NB4 (cell line): ENCODE data around the gene SIL1.
"Not testable (repeated sequence)": the region's sequence is repeated elsewhere in the genome, so short reads cannot be mapped to it uniquely, and the experiment has no call there.

Experiments
- DNase-seq: peaks from one replicate; pipeline ENCODE4 v3.0.0; 2010; ENCODE audit warnings: low read depth
- H3K4me3 ChIP-seq: one replicate; pipeline ENCODE4 v1.5.1; 2011; ENCODE audit warnings: mild to moderate bottlenecking, low read depth, low read length, moderate library complexity
- CTCF ChIP-seq: IDR thresholded peaks from one replicate; pipeline ENCODE4 v1.5.1; 2012; ENCODE audit warnings: low read depth, low read length
- MAX ChIP-seq: IDR thresholded peaks from 2 replicates; pipeline ENCODE4 v1.6.1; 2011; ENCODE audit warnings: low read depth, low read length
- MYC ChIP-seq: IDR thresholded peaks from 2 replicates; pipeline ENCODE4 v1.6.1; 2011; ENCODE audit warnings: low read depth, low read length
- POLR2A ChIP-seq: IDR thresholded peaks from 2 replicates; pipeline ENCODE4 v1.6.1; 2011; ENCODE audit warnings: mild to moderate bottlenecking; ENCODE audit not compliant: insufficient read length; ENCODE audit errors: extremely low read depth

The SIL1 gene

GRCh38 chr5:139017624-139018023 is 180.5 kb downstream of the SIL1 start:
- DNase-seq = no peak
- no peak for TF ChIP-seq CTCF
- TF ChIP-seq MAX = no peak
- TF ChIP-seq MYC = no peak
- TF ChIP-seq POLR2A = no peak
- H3K4me3 ChIP-seq = no peak overlapping the region

- TF ChIP-seq MAX = no peak
- no peak for TF ChIP-seq CTCF
- no peak for TF ChIP-seq POLR2A
- TF ChIP-seq MYC = no peak
- DNase-seq = no peak
- no peak overlapping the region for H3K4me3 ChIP-seq
Measured at GRCh38 chr5:139016186-139016585, 182.0 kb downstream of the SIL1 start.

- TF ChIP-seq MAX = no peak
- no peak for TF ChIP-seq POLR2A
- no peak for TF ChIP-seq CTCF
- TF ChIP-seq MYC = no peak
- no peak for DNase-seq
- no peak overlapping the region for H3K4me3 ChIP-seq
Measured at GRCh38 chr5:139014726-139015125, 183.4 kb downstream of the SIL1 start.

- TF ChIP-seq CTCF = no peak
- TF ChIP-seq MAX = no peak
- DNase-seq = no peak
- no peak overlapping the region for H3K4me3 ChIP-seq
Measured at GRCh38 chr5:139012176-139012575, 186.0 kb downstream of the SIL1 start.

- not testable (repeated sequence) for DNase-seq, H3K4me3 ChIP-seq
Measured at GRCh38 chr5:139011156-139011555, 187.0 kb downstream of the SIL1 start.

GRCh38 chr5:139004374-139005307 is 193.5 kb downstream of the SIL1 start:
- TF ChIP-seq MAX (no peak), MYC (no peak), POLR2A (no peak), CTCF (no peak)
- DNase-seq = no peak
- no peak overlapping the region for H3K4me3 ChIP-seq
